Activated naive CD4-positive, alpha-beta T cell treated with anti-CD3 and anti-CD28 coated beads, Interleukin-2, amount 50 U/mL, for 72 hours (primary cell): ENCODE measurements around the gene TBC1D8. TPM values are rescaled to one million over a fixed set of nuclear protein-coding genes. Genes with fewer than 3 reads are reported as not detected.

Experiments used
- ATAC-seq, 2 donors: fragments of 150-1000 bp; cut with Tn5 transposase; 2 replicates each; pipeline ENCODE4 v1.10.0; 2021; ENCODE audit warnings: mild to moderate bottlenecking in 2 of 2, moderate library complexity in 2 of 2
- DNase-seq, 2 donors: peaks; one replicate each; pipeline ENCODE4 v3.0.0; 2021 to 2022; ENCODE audit warnings: low spot score in 2 of 2
- H3K27ac Mint-ChIP-seq, 2 donors: one replicate each; pipeline ENCODE4 v1.8.0; 2022; ENCODE audit warnings: mild to moderate bottlenecking in 2 of 2, mixed read lengths in 2 of 2
- H3K36me3 Mint-ChIP-seq, 2 donors: one replicate each; pipeline ENCODE4 v1.8.0; 2022; ENCODE audit warnings: mixed read lengths in 2 of 2
- H3K9me3 Mint-ChIP-seq, 2 donors: one replicate each; pipeline ENCODE4 v1.8.0; 2022; ENCODE audit warnings: mixed read lengths in 2 of 2
- total RNA-seq, 2 donors: library from RNA; stranded (reverse); gene quantifications; one replicate each; pipeline ENCODE4 v1.2.3, GENCODE V29; 2022

Gene TBC1D8
- total RNA-seq, 2 donors from 2014 or later: 2.6 to 12.1 TPM

- Mint-ChIP-seq H3K9me3 (peaks cover 0 to 5% of the 10 kb centered on the region in 2 donors), H3K27ac (peak overlapping the region; percentile 34 to 79), H3K36me3 (peaks cover 0 to 14% of the 10 kb centered on the region in 2 donors)
- ATAC-seq (no peak), DNase-seq (no peak)
Measured at GRCh38 chr2:100957996-100958653, 193.1 kb downstream of the TBC1D8 start.

Other genes with a start within 250 kb of the TBC1D8 start
- gene RPL31, start 149.1 kb downstream of the TBC1D8 start, total RNA-seq: 1,000 to 10,000 TPM; 1,392 to 1,582 TPM
- 10 to 100 TPM; 46.1 to 56.4 TPM for gene CNOT11, start 101.5 kb upstream of the TBC1D8 start, total RNA-seq
- 10 to 100 TPM; 46.8 to 54.1 TPM for gene RNF149, start 157.3 kb upstream of the TBC1D8 start, total RNA-seq
- not detected for gene CREG2, start 236.1 kb upstream of the TBC1D8 start, total RNA-seq